HL-60 (cell line): ENCODE results near the gene OR2D2.

ENCODE experiments used
- CTCF ChIP-seq: IDR thresholded peaks from one replicate; pipeline ENCODE4 v1.5.1; 2011; ENCODE audit warnings: low read length, control low read depth, inconsistent platforms; ENCODE audit not compliant: insufficient read depth
- POLR2AphosphoS5 ChIP-seq: IDR thresholded peaks from 2 replicates; pipeline ENCODE4 v1.6.1; 2012; ENCODE audit warnings: low read depth

GRCh38 chr11:6898911-6899310, 6.6 kb upstream of the OR2D2 start:
- no peak for TF ChIP-seq CTCF
- TF ChIP-seq POLR2AphosphoS5: no peak
